Endothelial cell of umbilical vein (primary cell): ENCODE data around the gene PLAC8. TPM values are rescaled to one million over a fixed set of nuclear protein-coding genes. Genes with fewer than 3 reads are reported as not detected.

ENCODE experiments used
- BruUV-seq: library from RNA; stranded (reverse); fragments of 400-500 nt; replicated peaks from 2 replicates; lab custom pipeline; 2021; lab: Mats Ljungman, UMichigan
- CTCF ChIA-PET: fragments of 300-600, 350-600 bp; sonication (Branson Sonifier 250); formaldehyde crosslinking; loops from one replicate; lab custom pipeline; 2021; ENCODE audit warnings: antibody characterized with exemption, inconsistent platforms; lab: Charles Lee
- POLR2A ChIA-PET: fragments of 300-600, 350-600 bp; sonication (Branson Sonifier 250); formaldehyde crosslinking; loops from one replicate; lab custom pipeline; 2021; ENCODE audit warnings: antibody characterized with exemption, inconsistent platforms; lab: Charles Lee
- DNase-seq: peaks from one replicate; pipeline ENCODE4 v3.0.0-alpha.2; 2011; ENCODE audit warnings: low read depth, low spot score
- FAIRE-seq: peaks from 2 replicates; lab custom pipeline; 2011; peaks lifted over from hg19 to GRCh38; lab: Jason Lieb, UNC
- H2AFZ ChIP-seq: 2 replicates; pipeline ENCODE4 v1.6.0; 2012; ENCODE audit warnings: low read depth, low read length, control low read depth, inconsistent platforms
- H3K27ac ChIP-seq: 2 replicates; pipeline ENCODE4 v1.5.1; 2011; ENCODE audit warnings: low read depth, mild to moderate bottlenecking, control low read depth, low read length, moderate library complexity; ENCODE audit not compliant: insufficient read depth
- H3K27me3 ChIP-seq, 2 experiments: 2 replicates each; pipeline versions ENCODE4 v1.6.0 to v1.6.1; 2011; ENCODE audit warnings: low read length in 2 of 2, mixed read lengths in 1 of 2; ENCODE audit not compliant: control insufficient read depth in 2 of 2, insufficient read depth in 2 of 2
- H3K36me3 ChIP-seq, 2 experiments: 2 replicates in 1 of 2; 3 replicates in 1 of 2; pipeline ENCODE4 v1.5.1; 2011; ENCODE audit warnings: low read length in 2 of 2, mild to moderate bottlenecking in 1 of 2, moderate library complexity in 1 of 2; ENCODE audit not compliant: control insufficient read depth in 2 of 2, insufficient read depth in 2 of 2; ENCODE audit errors: extremely low read depth in 1 of 2
- H3K4me1 ChIP-seq: 3 replicates; pipeline ENCODE4 v1.5.1; 2011; ENCODE audit warnings: mild to moderate bottlenecking, low read length; ENCODE audit not compliant: control insufficient read depth, insufficient read depth; ENCODE audit errors: extremely low read depth
- H3K4me2 ChIP-seq: 2 replicates; pipeline ENCODE4 v1.6.1; 2011; ENCODE audit warnings: low read length, control low read depth, mixed read lengths; ENCODE audit not compliant: insufficient read depth
- H3K4me3 ChIP-seq, 3 experiments: fragments of 200-600 bp in 1 of 3; sonication (generic), shearing (Covaris generic) in 1 of 3; replicated peaks in 1 of 3; 2 replicates each; pipeline ENCODE4 v1.5.1; 2011 to 2016; ENCODE audit warnings: control low read depth in 3 of 3, low read length in 3 of 3, mild to moderate bottlenecking in 2 of 3, inconsistent platforms in 1 of 3, low read depth in 1 of 3, moderate library complexity in 1 of 3; ENCODE audit not compliant: insufficient read depth in 1 of 3
- H3K79me2 ChIP-seq: 2 replicates; pipeline ENCODE4 v1.6.0; 2012; ENCODE audit warnings: low read length, inconsistent platforms; ENCODE audit not compliant: control insufficient read depth, insufficient read depth
- H3K9ac ChIP-seq: replicated peaks from 2 replicates; pipeline ENCODE3; 2011; ENCODE audit warnings: low read length, control low read depth; ENCODE audit not compliant: insufficient read depth; ENCODE audit errors: extremely low read depth
- H3K9me1 ChIP-seq: replicated peaks from 3 replicates; pipeline ENCODE4 v1.6.0; 2011; ENCODE audit warnings: mild to moderate bottlenecking, low read length; ENCODE audit not compliant: control insufficient read depth, insufficient read depth; ENCODE audit errors: extremely low read depth
- H3K9me3 ChIP-seq: replicated peaks from 2 replicates; pipeline ENCODE4 v1.5.1; 2012; ENCODE audit warnings: low read length, inconsistent platforms; ENCODE audit not compliant: control insufficient read depth, insufficient read depth
- H4K20me1 ChIP-seq: replicated peaks from 2 replicates; pipeline ENCODE3; 2011; ENCODE audit warnings: mild to moderate bottlenecking, low read length; ENCODE audit not compliant: control insufficient read depth, insufficient read depth; ENCODE audit errors: extremely low read depth
- EZH2 ChIP-seq: IDR thresholded peaks from 2 replicates; pipeline ENCODE4 v1.6.1; 2012; ENCODE audit warnings: borderline replicate concordance, low read depth, mild to moderate bottlenecking, moderate library complexity, low read length, inconsistent platforms; ENCODE audit not compliant: severe bottlenecking
- MYC ChIP-seq: IDR thresholded peaks from one replicate; pipeline ENCODE4 v1.6.1; 2011; ENCODE audit warnings: mild to moderate bottlenecking, low read depth, low read length
- POLR2A ChIP-seq: IDR thresholded peaks from 2 replicates; pipeline ENCODE4 v1.6.1; 2012; ENCODE audit warnings: low read depth, mild to moderate bottlenecking, control low read depth, low read length
- dilution Hi-C: fragments of 300-500 bp; cut with MboI; formaldehyde crosslinking; loops from one replicate; pipeline ENCODE4 v1.15.0; 2019; ENCODE audit warnings: low sequenced_read_pairs; ENCODE audit not compliant: extremely low pct_ligation_motif_present
- intact Hi-C: fragments of 100-400 bp; cut with micrococcal nuclease; formaldehyde crosslinking; loops from one replicate; pipeline ENCODE4 v1.10.0; 2022
- polyA plus RNA-seq, 4 experiments: library from polyadenylated mRNA; depleted of rRNA in 3 of 4; stranded (reverse) in 3 of 4; unstranded in 1 of 4; fragments of >200 nt; gene quantifications; 2 replicates each; pipeline versions ENCODE4 v1.2.1 to v1.2.3, GENCODE V29; 2011 to 2012; ENCODE audit warnings: missing spikeins in 1 of 4
- total RNA-seq: library from RNA; stranded (reverse); gene quantifications from 2 replicates; pipeline ENCODE4 v1.2.3, GENCODE V29; 2021
- TF ChIP-seq, protein P1 (sequence below), 2 donors: IDR thresholded peaks; 1 replicate in 1 of 2; 2 replicates in 1 of 2; pipeline ENCODE4 v1.5.1; 2011; ENCODE audit warnings: low read length in 2 of 2, mild to moderate bottlenecking in 2 of 2, moderate library complexity in 2 of 2, control low read depth in 1 of 2, inconsistent platforms in 1 of 2, low read depth in 1 of 2; ENCODE audit not compliant: insufficient read depth in 1 of 2; ENCODE audit errors: extremely low read depth in 1 of 2

PLAC8 gene
- total and polyA plus RNA-seq, 2 donors (not counting 3 experiments of a cell fraction or from before 2014, with no cell fraction given): 4.9 to 5.7 TPM

DNA sequence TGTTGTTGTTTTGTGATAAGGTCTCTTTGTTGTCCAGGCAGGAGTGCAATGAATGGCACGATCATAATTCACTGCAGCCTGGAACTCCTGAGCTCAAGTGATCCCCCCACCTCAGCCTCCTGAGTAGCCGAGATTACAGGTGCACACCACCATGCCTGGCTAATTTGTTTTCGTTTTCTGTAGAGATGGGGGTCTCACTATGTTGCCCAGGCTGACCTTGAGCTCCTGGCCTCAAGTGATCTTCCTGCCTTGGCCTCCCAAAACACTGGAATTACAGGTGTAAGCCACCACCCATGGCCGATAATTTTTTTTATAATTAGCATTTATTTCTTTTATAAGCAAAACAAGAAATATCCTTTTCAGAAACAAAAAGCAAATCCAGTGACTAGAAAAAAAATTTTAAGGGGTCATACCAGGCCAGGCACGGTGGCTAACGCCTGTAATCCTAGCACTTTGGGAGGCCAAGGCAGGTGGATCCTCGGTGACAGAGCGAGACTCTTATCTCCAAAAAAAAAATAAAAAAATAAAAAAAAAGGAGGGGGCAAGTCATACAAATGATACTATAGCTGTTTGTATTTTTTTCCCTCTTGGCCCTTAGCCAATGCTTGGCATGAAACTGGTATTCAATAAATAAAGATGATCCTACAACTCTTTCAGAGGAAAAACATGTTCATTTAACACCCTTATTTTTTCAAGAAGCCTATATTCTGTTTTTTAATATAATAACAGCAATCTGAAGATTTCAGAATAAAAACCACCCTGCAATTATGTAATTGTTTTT lies 3.4 kb downstream of the PLAC8 start:
- Histone ChIP-seq H3K36me3 (no peaks in the 10 kb centered on the region), H3K27me3 (no peaks in the 10 kb centered on the region), H3K9me1 (no peaks in the 10 kb centered on the region), H4K20me1 (no peaks in the 10 kb centered on the region), H3K9me3 (no peaks in the 10 kb centered on the region), H3K9ac (no peak overlapping the region), H3K4me1 (peaks cover 13% of the 10 kb centered on the region), H3K4me2 (no peak overlapping the region), H3K27ac (no peak overlapping the region), H3K4me3 (no peak overlapping the region), H3K79me2 (no peaks in the 10 kb centered on the region), H2AFZ (peak overlapping the region; percentile 94)
- intact Hi-C loops (loop anchor here (1.0 kb wide), 3 partner anchors 37 to 142 kb away; no protein-coding TSS in a partner anchor), dilution Hi-C loops (no loop called here)
- ChIA-PET POLR2A (interaction anchor here (1.1 kb wide), 1 partner anchor 14 kb away, joined by 3 read pairs; no protein-coding TSS in a partner anchor), CTCF (interaction anchor here (0.9 to 3.6 kb wide), 29 partner anchors 11 to 211 kb away, joined by 3 to 47 read pairs (median 5); partner anchors contain the start of genes COPS4, COQ2 and THAP9)
- no TSS peak for BruUV-seq
- TF ChIP-seq EZH2: no peak
- no peak for DNase-seq
- no peak for FAIRE-seq

DNA sequence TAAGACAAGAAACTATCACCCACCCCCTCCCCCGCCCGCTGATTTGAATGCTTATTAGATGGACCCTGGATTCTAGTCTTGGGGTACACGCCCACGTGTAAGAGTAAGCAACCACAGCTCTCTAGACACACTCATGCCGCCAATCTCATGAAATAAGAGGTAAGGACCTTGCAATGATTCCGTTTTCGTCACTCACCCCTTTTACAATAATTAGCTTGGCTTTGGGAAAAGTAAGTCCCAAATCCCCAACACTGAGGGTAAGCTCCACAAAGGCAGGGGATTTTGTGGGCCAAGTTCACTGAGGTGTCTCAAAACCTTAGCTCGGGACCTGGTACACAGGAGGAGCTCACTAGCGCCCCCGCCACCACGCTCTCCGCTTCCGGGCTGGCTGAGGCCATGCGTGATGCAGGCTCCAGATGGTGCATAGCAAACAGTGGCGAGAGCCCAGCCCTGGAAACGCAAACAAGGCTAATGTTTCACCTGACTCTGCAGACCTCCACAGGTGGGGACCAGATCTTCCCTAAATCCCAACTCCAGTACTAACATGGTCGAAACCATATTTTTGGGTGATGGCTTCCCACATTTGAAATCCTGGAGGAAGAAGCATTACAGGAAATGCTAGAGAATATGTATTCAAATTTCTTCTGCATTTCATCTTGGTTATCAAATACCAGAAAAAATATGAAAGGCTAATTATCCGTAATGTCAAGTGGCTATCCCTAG lies 4.1 kb downstream of the PLAC8 start:
- POLR2A ChIA-PET: interaction anchor here (1.1 kb wide), 1 partner anchor 13 kb away, joined by 3 read pairs; no protein-coding TSS in a partner anchor
- peak overlapping the region; percentile 48 to 78 (median 70) for H3K4me3 ChIP-seq
- peak overlapping the region; percentile 94 for H2AFZ ChIP-seq
- H3K27me3 ChIP-seq: no peaks in the 10 kb centered on the region
- dilution Hi-C loops (no loop called here), intact Hi-C loops (loop anchor here (1.0 kb wide), 3 partner anchors 36 to 143 kb away; no protein-coding TSS in a partner anchor)
- peak overlapping the region; percentile 88 for H3K4me2 ChIP-seq
- H4K20me1 ChIP-seq: no peaks in the 10 kb centered on the region
- H3K9me1 ChIP-seq: no peaks in the 10 kb centered on the region
- FAIRE-seq (peak; percentile 69), DNase-seq (peak; percentile 86)
- peak overlapping the region; percentile 71 for H3K27ac ChIP-seq
- no TSS peak for BruUV-seq
- CTCF ChIA-PET: interaction anchor here (0.7 to 3.6 kb wide), 35 partner anchors 9 to 210 kb away, joined by 3 to 47 read pairs (median 4); partner anchors contain the start of genes COPS4, COQ2 and THAP9
- no peaks in the 10 kb centered on the region for H3K9me3 ChIP-seq
- TF ChIP-seq, protein P1, sequence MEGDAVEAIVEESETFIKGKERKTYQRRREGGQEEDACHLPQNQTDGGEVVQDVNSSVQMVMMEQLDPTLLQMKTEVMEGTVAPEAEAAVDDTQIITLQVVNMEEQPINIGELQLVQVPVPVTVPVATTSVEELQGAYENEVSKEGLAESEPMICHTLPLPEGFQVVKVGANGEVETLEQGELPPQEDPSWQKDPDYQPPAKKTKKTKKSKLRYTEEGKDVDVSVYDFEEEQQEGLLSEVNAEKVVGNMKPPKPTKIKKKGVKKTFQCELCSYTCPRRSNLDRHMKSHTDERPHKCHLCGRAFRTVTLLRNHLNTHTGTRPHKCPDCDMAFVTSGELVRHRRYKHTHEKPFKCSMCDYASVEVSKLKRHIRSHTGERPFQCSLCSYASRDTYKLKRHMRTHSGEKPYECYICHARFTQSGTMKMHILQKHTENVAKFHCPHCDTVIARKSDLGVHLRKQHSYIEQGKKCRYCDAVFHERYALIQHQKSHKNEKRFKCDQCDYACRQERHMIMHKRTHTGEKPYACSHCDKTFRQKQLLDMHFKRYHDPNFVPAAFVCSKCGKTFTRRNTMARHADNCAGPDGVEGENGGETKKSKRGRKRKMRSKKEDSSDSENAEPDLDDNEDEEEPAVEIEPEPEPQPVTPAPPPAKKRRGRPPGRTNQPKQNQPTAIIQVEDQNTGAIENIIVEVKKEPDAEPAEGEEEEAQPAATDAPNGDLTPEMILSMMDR (IDR thresholded peaks at IDR 0.05; ENCODE audit: extremely low read depth in 1 of 2, insufficient read depth in 1 of 2, low read depth in 1 of 2, low read length in 2 of 2): peak; percentile 72 to 87
- TF ChIP-seq MYC: peak; percentile 87
- peak; percentile 31 for TF ChIP-seq POLR2A
- TF ChIP-seq EZH2: no peak
- peaks cover 13% of the 10 kb centered on the region for H3K4me1 ChIP-seq
- H3K36me3 ChIP-seq: no peaks in the 10 kb centered on the region
- peak overlapping the region; percentile 79 for H3K9ac ChIP-seq
- H3K79me2 ChIP-seq: no peaks in the 10 kb centered on the region
